ENCODE data around the gene TMEM273. TPM values are rescaled to one million over a fixed set of nuclear protein-coding genes. Genes with fewer than 3 reads are reported as not detected.

Gene TMEM273
- total RNA-seq, 5 donors from 2014 or later (not counting 1 experiment from before 2014, with no cell fraction given), result 8.4 to 22.9 (median 15.6) TPM

DNA sequence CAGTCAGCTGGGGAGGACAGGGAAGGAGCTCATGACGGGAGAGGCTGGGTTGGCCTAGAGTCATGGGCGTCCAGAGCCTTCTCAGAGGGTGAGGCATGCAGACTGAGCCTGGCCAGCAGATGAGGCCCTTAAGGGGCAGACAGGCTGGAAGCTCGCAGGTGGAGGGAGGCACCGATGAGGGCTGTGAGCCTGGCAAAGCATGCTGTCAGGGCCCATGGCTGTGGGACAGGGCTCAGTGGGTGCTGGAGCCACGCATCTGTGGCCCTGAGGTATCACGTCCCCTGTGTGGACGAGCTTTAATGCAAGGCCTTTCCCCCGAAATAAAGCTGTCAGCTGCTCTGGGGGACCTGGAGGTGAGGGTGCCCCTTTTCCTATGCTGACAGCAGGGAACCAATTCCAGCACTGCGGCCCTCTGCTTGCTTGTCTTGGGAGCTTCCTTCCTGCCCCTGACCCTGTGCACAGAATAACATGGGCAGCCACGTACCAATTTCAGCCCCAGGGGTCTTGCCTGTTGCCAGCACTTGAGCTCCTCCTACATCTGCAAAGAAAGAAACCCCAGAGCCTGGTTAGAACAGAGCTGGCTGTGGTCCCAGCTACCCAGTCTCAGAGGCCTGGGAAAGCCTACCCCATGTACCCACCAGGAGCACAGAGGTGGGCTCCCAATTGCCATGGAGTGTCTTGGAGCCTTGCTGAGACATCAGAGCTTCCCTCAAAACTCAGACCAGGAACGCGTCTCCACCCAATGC lies 20.6 kb downstream of the TMEM273 start:
- Histone ChIP-seq H3K9me3 (no peaks in the 10 kb centered on the region), H3K27ac (ENCODE audit: low read length) (no peak overlapping the region), H3K27me3 (replicated peaks in 1 of 2; ENCODE audit: control insufficient read depth in 2 of 2, extremely low read depth in 1 of 2, insufficient read depth in 2 of 2, low read length in 1 of 2) (peaks cover 0 to 9% of the 10 kb centered on the region in 2 experiments), H3K4me3 (ENCODE audit: control insufficient read depth in 1 of 2, extremely low read depth in 1 of 2, low read length in 1 of 2) (no peak overlapping the region), H3K4me1 (ENCODE audit: control insufficient read depth in 1 of 2, extremely low read depth in 1 of 2, insufficient read depth in 2 of 2, low read length in 2 of 2) (peaks cover 0 to 7% of the 10 kb centered on the region in 2 experiments), H3K36me3 (ENCODE audit: control insufficient read depth in 2 of 2, extremely low read depth in 1 of 2, insufficient read depth in 1 of 2, low read length in 1 of 2) (peaks cover 0 to 4% of the 10 kb centered on the region in 2 donors)
- DNase-seq (no peak), ATAC-seq (replicated peaks in 1 of 4) (no peak)
- ChIA-PET POLR2A (no interaction called here), CTCF (interaction anchor here in 1 of 2 donors (1.3 kb wide), 1 partner anchor 11 kb away, joined by 3 read pairs; no protein-coding TSS in a partner anchor)
- Mint-ChIP-seq H3K9me3 (no peaks in the 10 kb centered on the region), H3K27me3 (no peaks in the 10 kb centered on the region), H3K27ac (no peak overlapping the region), H3K36me3 (peaks cover 4% of the 10 kb centered on the region), H3K4me3 (no peak overlapping the region), H3K4me1 (peaks cover 5 to 22% (median 11%) of the 10 kb centered on the region in 3 donors)
- 85% methylated on average over 12 of the region's 12 CpGs for WGBS (ENCODE audit: insufficient coverage)

DNA sequence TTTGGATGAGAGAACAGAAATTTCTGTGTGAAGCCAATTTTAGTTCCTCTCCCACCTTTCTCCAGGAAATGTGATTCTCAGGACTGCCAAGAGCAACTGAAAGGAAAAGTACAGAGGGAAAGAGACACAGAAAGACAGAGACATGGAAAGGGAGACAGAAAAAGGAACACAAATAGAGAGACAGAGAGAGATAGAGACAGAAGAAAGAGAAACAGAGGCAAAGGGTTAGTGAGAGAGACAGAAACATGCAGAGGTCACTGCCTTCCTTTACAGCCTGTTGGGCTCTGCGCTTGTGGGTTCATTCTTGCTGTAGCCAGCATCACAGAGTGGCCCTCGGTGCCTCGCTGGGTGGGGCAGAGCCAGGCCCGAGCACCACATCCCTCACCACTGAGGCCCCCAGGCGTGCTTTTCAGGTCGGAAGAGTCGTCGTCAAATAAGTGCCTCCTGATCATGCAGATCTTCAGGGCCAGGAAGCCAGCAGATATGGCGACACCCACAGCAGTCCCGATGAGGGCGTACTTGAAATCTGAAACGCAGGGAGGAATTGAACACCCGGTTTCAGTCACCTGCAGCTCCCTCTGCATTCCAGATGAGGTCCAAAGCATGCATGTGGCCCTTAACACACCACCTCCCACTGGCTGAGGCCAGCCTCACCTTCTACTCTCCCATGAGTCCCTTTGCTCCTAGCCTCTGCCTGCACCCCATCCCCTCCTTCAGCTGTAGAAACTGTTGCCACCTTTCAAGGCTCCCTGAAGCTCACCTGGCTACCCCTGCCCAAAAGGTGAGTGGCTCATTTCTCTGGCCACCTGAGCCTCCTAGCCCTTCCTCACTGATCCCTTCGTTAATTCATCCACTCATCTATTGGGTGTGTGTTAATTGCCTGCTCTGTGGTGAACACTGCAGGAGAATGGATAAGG lies 21.4 kb downstream of the TMEM273 start:
- Mint-ChIP-seq H3K27me3 (no peaks in the 10 kb centered on the region), H3K27ac (no peak overlapping the region), H3K4me1 (peaks cover 5 to 16% (median 11%) of the 10 kb centered on the region in 3 donors), H3K9me3 (no peaks in the 10 kb centered on the region), H3K4me3 (no peak overlapping the region), H3K36me3 (peaks cover 4% of the 10 kb centered on the region)
- WGBS (ENCODE audit: insufficient coverage), result 91% methylated on average over 13 of the region's 14 CpGs
- POLR2A ChIA-PET, result no interaction called here
- H3K27ac ChIP-seq (ENCODE audit: low read length), result no peak overlapping the region
- H3K27me3 ChIP-seq (replicated peaks in 1 of 2; ENCODE audit: control insufficient read depth in 2 of 2, extremely low read depth in 1 of 2, insufficient read depth in 2 of 2, low read length in 1 of 2), result peaks cover 0 to 11% of the 10 kb centered on the region in 2 experiments
- H3K36me3 ChIP-seq (ENCODE audit: control insufficient read depth in 2 of 2, extremely low read depth in 1 of 2, insufficient read depth in 1 of 2, low read length in 1 of 2), result peaks cover 0 to 4% of the 10 kb centered on the region in 2 donors
- CTCF ChIA-PET, result interaction anchor here in 1 of 2 donors (1.3 kb wide), 1 partner anchor 10 kb away, joined by 3 read pairs; no protein-coding TSS in a partner anchor
- DNase-seq, result no peak
- ATAC-seq (replicated peaks in 1 of 4), result no peak
- peaks cover 0 to 7% of the 10 kb centered on the region in 2 experiments for H3K4me1 ChIP-seq (ENCODE audit: control insufficient read depth in 1 of 2, extremely low read depth in 1 of 2, insufficient read depth in 2 of 2, low read length in 2 of 2)
- H3K4me3 ChIP-seq (ENCODE audit: control insufficient read depth in 1 of 2, extremely low read depth in 1 of 2, low read length in 1 of 2), result no peak overlapping the region
- H3K9me3 ChIP-seq, result no peaks in the 10 kb centered on the region

DNA sequence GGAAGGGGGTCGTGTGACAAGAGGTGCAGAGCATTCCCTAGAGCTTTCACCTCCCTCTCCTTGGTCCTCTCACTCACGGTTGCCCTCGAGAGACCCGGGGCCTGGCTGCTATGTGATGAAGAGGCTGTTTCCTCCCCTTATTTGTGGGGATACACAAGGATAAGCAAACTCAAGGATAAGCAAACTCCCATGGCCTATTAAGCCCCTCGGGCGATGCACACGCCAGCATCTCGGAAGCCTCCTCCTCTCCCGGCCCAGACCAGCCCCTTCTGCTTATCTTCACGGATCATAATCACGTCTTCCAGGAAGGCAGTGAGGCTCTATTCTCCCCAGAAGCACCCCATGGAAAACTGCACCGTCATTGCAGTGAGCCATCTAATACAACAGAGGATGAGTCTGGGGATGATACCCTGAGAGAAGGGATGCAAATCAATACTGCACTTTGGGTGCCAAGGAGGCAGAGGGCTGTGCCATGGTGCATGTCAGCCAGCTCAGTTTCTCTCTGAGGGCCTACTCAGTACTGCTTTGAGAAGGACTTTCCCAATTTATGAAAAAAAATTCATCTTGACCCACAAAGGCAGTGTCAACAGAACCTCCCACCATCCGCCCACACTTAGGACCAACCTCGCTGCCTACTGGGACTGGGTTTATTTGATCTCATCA lies 22.2 kb downstream of the TMEM273 start:
- peaks cover 4% of the 10 kb centered on the region for H3K36me3 Mint-ChIP-seq
- Histone ChIP-seq H3K4me3 (ENCODE audit: control insufficient read depth in 1 of 2, extremely low read depth in 1 of 2, low read length in 1 of 2) (no peak overlapping the region), H3K4me1 (ENCODE audit: control insufficient read depth in 1 of 2, extremely low read depth in 1 of 2, insufficient read depth in 2 of 2, low read length in 2 of 2) (peaks cover 0 to 7% of the 10 kb centered on the region in 2 experiments), H3K9me3 (no peaks in the 10 kb centered on the region), H3K27me3 (replicated peaks in 1 of 2; ENCODE audit: control insufficient read depth in 2 of 2, extremely low read depth in 1 of 2, insufficient read depth in 2 of 2, low read length in 1 of 2) (peaks cover 0 to 11% of the 10 kb centered on the region in 2 experiments), H3K36me3 (ENCODE audit: control insufficient read depth in 2 of 2, extremely low read depth in 1 of 2, insufficient read depth in 1 of 2, low read length in 1 of 2) (peaks cover 0 to 4% of the 10 kb centered on the region in 2 donors), H3K27ac (ENCODE audit: low read length) (no peak overlapping the region)
- H3K4me1 Mint-ChIP-seq, result peaks cover 5 to 14% (median 11%) of the 10 kb centered on the region in 3 donors
- ChIA-PET CTCF (no interaction called here), POLR2A (no interaction called here)
- H3K4me3 Mint-ChIP-seq, result no peak overlapping the region
- no peaks in the 10 kb centered on the region for H3K27me3 Mint-ChIP-seq
- DNase-seq (no peak), ATAC-seq (replicated peaks in 1 of 4) (no peak)
- no peaks in the 10 kb centered on the region for H3K9me3 Mint-ChIP-seq
- WGBS (ENCODE audit: insufficient coverage), result 100% methylated on average over 1 of the region's 14 CpGs
- no peak overlapping the region for H3K27ac Mint-ChIP-seq

DNA sequence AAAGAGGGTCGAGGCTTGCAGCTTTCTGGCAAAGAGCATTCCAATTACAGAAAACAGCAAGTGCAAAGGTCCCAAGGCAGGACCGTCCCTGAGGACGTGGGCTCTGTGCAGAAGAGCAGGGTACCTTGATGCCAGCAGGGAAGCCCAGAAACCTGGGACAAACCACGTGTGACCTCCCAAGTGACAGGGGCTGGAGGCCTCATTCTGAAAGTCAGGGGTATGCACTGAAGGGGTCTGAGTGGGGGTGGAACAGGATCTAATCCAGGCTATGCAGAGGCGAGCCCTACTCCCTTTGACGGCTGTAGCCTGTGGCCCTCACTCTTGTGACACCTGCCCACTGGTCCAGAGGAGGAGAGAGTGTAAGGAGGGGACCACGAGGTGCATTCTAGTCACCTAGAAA lies 22.9 kb downstream of the TMEM273 start:
- Histone ChIP-seq H3K9me3 (no peaks in the 10 kb centered on the region), H3K4me1 (ENCODE audit: control insufficient read depth in 1 of 2, extremely low read depth in 1 of 2, insufficient read depth in 2 of 2, low read length in 2 of 2) (peaks cover 0 to 4% of the 10 kb centered on the region in 2 experiments), H3K27me3 (replicated peaks in 1 of 2; ENCODE audit: control insufficient read depth in 2 of 2, extremely low read depth in 1 of 2, insufficient read depth in 2 of 2, low read length in 1 of 2) (peaks cover 0 to 10% of the 10 kb centered on the region in 2 experiments), H3K27ac (ENCODE audit: low read length) (no peak overlapping the region), H3K36me3 (ENCODE audit: control insufficient read depth in 2 of 2, extremely low read depth in 1 of 2, insufficient read depth in 1 of 2, low read length in 1 of 2) (peaks cover 0 to 4% of the 10 kb centered on the region in 2 donors), H3K4me3 (ENCODE audit: control insufficient read depth in 1 of 2, extremely low read depth in 1 of 2, low read length in 1 of 2) (no peak overlapping the region)
- H3K27ac Mint-ChIP-seq, result no peak overlapping the region
- CTCF ChIA-PET, result no interaction called here
- ATAC-seq (replicated peaks in 1 of 4) (no peak), DNase-seq (no peak)
- H3K4me1 Mint-ChIP-seq, result peaks cover 5 to 14% (median 11%) of the 10 kb centered on the region in 3 donors
- WGBS (ENCODE audit: insufficient coverage), result 56% methylated on average over 5 of the region's 7 CpGs
- no peak overlapping the region for H3K4me3 Mint-ChIP-seq
- peaks cover 4% of the 10 kb centered on the region for H3K36me3 Mint-ChIP-seq
- H3K27me3 Mint-ChIP-seq, result no peaks in the 10 kb centered on the region
- no peaks in the 10 kb centered on the region for H3K9me3 Mint-ChIP-seq
- POLR2A ChIA-PET, result no interaction called here

DNA sequence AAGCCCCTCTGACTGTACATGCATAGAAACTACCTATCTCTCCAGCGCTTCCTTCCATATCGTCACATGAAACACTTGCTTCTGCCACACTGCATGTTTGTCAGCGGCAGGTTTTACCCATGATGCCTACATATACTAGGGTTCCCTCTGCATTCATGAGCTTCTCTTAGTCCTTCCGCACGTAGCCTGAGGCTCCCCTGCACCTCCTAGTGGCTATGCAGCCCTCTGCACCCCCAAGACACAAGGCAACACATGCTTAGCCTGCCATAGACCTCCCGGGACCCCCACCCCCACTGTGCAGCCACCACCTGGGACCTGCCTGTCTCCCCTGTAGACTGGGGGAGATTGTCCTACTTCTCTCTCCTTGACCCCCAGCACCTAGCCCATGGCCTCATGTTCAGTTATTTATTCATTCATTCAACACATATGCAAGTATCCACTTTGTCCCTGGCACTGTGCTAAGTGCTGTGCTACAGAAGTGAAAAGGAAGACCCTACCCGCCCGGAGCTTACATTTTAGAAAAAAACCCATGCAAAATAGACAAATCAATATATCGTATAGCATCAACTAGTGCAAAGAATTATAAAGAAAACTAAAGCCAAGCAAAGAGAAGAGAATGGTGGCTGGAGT lies 23.5 kb downstream of the TMEM273 start:
- Histone ChIP-seq H3K27ac (ENCODE audit: low read length) (no peak overlapping the region), H3K36me3 (ENCODE audit: control insufficient read depth in 2 of 2, extremely low read depth in 1 of 2, insufficient read depth in 1 of 2, low read length in 1 of 2) (peaks cover 0 to 4% of the 10 kb centered on the region in 2 donors), H3K4me3 (ENCODE audit: control insufficient read depth in 1 of 2, extremely low read depth in 1 of 2, low read length in 1 of 2) (no peak overlapping the region), H3K27me3 (replicated peaks in 1 of 2; ENCODE audit: control insufficient read depth in 2 of 2, extremely low read depth in 1 of 2, insufficient read depth in 2 of 2, low read length in 1 of 2) (peaks cover 0 to 8% of the 10 kb centered on the region in 2 experiments), H3K4me1 (ENCODE audit: control insufficient read depth in 1 of 2, extremely low read depth in 1 of 2, insufficient read depth in 2 of 2, low read length in 2 of 2) (peaks cover 0 to 3% of the 10 kb centered on the region in 2 experiments), H3K9me3 (no peaks in the 10 kb centered on the region)
- Mint-ChIP-seq H3K9me3 (no peaks in the 10 kb centered on the region), H3K27me3 (no peaks in the 10 kb centered on the region), H3K4me1 (peaks cover 5 to 14% (median 11%) of the 10 kb centered on the region in 3 donors), H3K27ac (peak overlapping the region in 1 of 2 donors; percentile 36), H3K36me3 (peaks cover 4% of the 10 kb centered on the region), H3K4me3 (no peak overlapping the region)
- 43% methylated on average over 5 of the region's 9 CpGs for WGBS (ENCODE audit: insufficient coverage)
- peak in 3 of 4 experiments; percentile 41 to 78 (median 67) for ATAC-seq (replicated peaks in 1 of 4)
- ChIA-PET CTCF (interaction anchor here (0.9 to 1.0 kb wide), 2 partner anchors 9 to 182 kb away, joined by 3 read pairs; no protein-coding TSS in a partner anchor), POLR2A (interaction anchor here in 1 of 2 donors (0.6 kb wide), 1 partner anchor 26 kb away, joined by 3 read pairs; no protein-coding TSS in a partner anchor)
- DNase-seq, result peak in 15 of 35 experiments; percentile 7 to 45 (median 16)

Data from T-cell (primary cell).